ENCODE measurements around the gene CCDC88C. TPM values are rescaled to one million over a fixed set of nuclear protein-coding genes. Genes with fewer than 3 reads are reported as not detected.
A peak's percentile ranks its signal among the peaks of the same experiment; 100 is the strongest.

Gene CCDC88C
- total RNA-seq, 3 donors from 2014 or later = 50.3 to 60.2 (median 58.2) TPM

- peak overlapping the region; percentile 4 for H3K4me3 Mint-ChIP-seq
- peaks cover 96% of the 10 kb centered on the region for H3K4me1 Mint-ChIP-seq (ENCODE audit: low read depth)
- ATAC-seq (no peak), DNase-seq (no peak)
- H3K27me3 Mint-ChIP-seq (ENCODE audit: low read depth) = no peaks in the 10 kb centered on the region
- H3K9me3 Mint-ChIP-seq = no peaks in the 10 kb centered on the region
- H3K36me3 Mint-ChIP-seq (ENCODE audit: insufficient read depth) = peaks cover 13% of the 10 kb centered on the region
These were observed 35.6 kb downstream of the CCDC88C start for GRCh38 chr14:91381801-91382670.

- ATAC-seq = no peak
These were observed 36.8 kb downstream of the CCDC88C start for GRCh38 chr14:91380610-91381371.

GRCh38 chr14:91380123-91380522 lies 37.5 kb downstream of the CCDC88C start:
- ATAC-seq = no peak
- no peak overlapping the region for H3K4me3 Mint-ChIP-seq
- peaks cover 98% of the 10 kb centered on the region for H3K4me1 Mint-ChIP-seq (ENCODE audit: low read depth)
- no peak for DNase-seq
- peaks cover 14% of the 10 kb centered on the region for H3K36me3 Mint-ChIP-seq (ENCODE audit: insufficient read depth)
- H3K27me3 Mint-ChIP-seq (ENCODE audit: low read depth) = no peaks in the 10 kb centered on the region
- no peaks in the 10 kb centered on the region for H3K9me3 Mint-ChIP-seq

More at GRCh38 chr14:91380610-91381371, 36.8 kb downstream of the CCDC88C start:
- Mint-ChIP-seq H3K9me3 (no peaks in the 10 kb centered on the region), H3K36me3 (ENCODE audit: insufficient read depth) (peaks cover 13% of the 10 kb centered on the region), H3K4me3 (no peak overlapping the region), H3K4me1 (ENCODE audit: low read depth) (peaks cover 96% of the 10 kb centered on the region), H3K27me3 (ENCODE audit: low read depth) (no peaks in the 10 kb centered on the region)
- no peak for DNase-seq

- DNase-seq (no peak), ATAC-seq (no peak)
- Mint-ChIP-seq H3K4me1 (ENCODE audit: low read depth) (peaks cover 98% of the 10 kb centered on the region), H3K4me3 (no peak overlapping the region), H3K9me3 (no peaks in the 10 kb centered on the region), H3K27me3 (ENCODE audit: low read depth) (no peaks in the 10 kb centered on the region), H3K36me3 (ENCODE audit: insufficient read depth) (peaks cover 16% of the 10 kb centered on the region)
These were observed 38.1 kb downstream of the CCDC88C start for GRCh38 chr14:91379579-91379932.

GRCh38 chr14:91378930-91379578 lies 38.6 kb downstream of the CCDC88C start:
- Mint-ChIP-seq H3K4me3 (no peak overlapping the region), H3K4me1 (ENCODE audit: low read depth) (peaks cover 99% of the 10 kb centered on the region), H3K9me3 (no peaks in the 10 kb centered on the region), H3K27me3 (ENCODE audit: low read depth) (no peaks in the 10 kb centered on the region), H3K36me3 (ENCODE audit: insufficient read depth) (peaks cover 18% of the 10 kb centered on the region)
- ATAC-seq = no peak
- no peak for DNase-seq

- DNase-seq (peak; percentile 34), ATAC-seq (peak; percentile 69 to 73)
- H3K27me3 Mint-ChIP-seq (ENCODE audit: low read depth) = no peaks in the 10 kb centered on the region
- peaks cover 99% of the 10 kb centered on the region for H3K4me1 Mint-ChIP-seq (ENCODE audit: low read depth)
- peaks cover 19% of the 10 kb centered on the region for H3K36me3 Mint-ChIP-seq (ENCODE audit: insufficient read depth)
- no peaks in the 10 kb centered on the region for H3K9me3 Mint-ChIP-seq
- H3K4me3 Mint-ChIP-seq = peak overlapping the region; percentile 17
These were observed 39.6 kb downstream of the CCDC88C start for GRCh38 chr14:91377700-91378652.

- Mint-ChIP-seq H3K4me3 (peak overlapping the region; percentile 70), H3K9me3 (no peaks in the 10 kb centered on the region), H3K27me3 (ENCODE audit: low read depth) (no peaks in the 10 kb centered on the region), H3K4me1 (ENCODE audit: low read depth) (peaks cover 99% of the 10 kb centered on the region), H3K36me3 (ENCODE audit: insufficient read depth) (peaks cover 16% of the 10 kb centered on the region)
- DNase-seq = no peak
- no peak for ATAC-seq
These were observed 40.8 kb downstream of the CCDC88C start for GRCh38 chr14:91376547-91377477.

GRCh38 chr14:91375720-91376452 lies 41.7 kb downstream of the CCDC88C start:
- ATAC-seq (no peak), DNase-seq (no peak)
- no peaks in the 10 kb centered on the region for H3K27me3 Mint-ChIP-seq (ENCODE audit: low read depth)
- peak overlapping the region; percentile 70 for H3K4me3 Mint-ChIP-seq
- peaks cover 99% of the 10 kb centered on the region for H3K4me1 Mint-ChIP-seq (ENCODE audit: low read depth)
- H3K36me3 Mint-ChIP-seq (ENCODE audit: insufficient read depth) = peaks cover 12% of the 10 kb centered on the region
- H3K9me3 Mint-ChIP-seq = no peaks in the 10 kb centered on the region

GRCh38 chr14:91374879-91375702 lies 42.5 kb downstream of the CCDC88C start:
- peaks cover 12% of the 10 kb centered on the region for H3K36me3 Mint-ChIP-seq (ENCODE audit: insufficient read depth)
- DNase-seq (no peak), ATAC-seq (no peak)
- peaks cover 99% of the 10 kb centered on the region for H3K4me1 Mint-ChIP-seq (ENCODE audit: low read depth)
- no peaks in the 10 kb centered on the region for H3K27me3 Mint-ChIP-seq (ENCODE audit: low read depth)
- H3K9me3 Mint-ChIP-seq = no peaks in the 10 kb centered on the region
- peak overlapping the region; percentile 70 for H3K4me3 Mint-ChIP-seq

- ATAC-seq (no peak), DNase-seq (no peak)
- peaks cover 12% of the 10 kb centered on the region for H3K36me3 Mint-ChIP-seq (ENCODE audit: insufficient read depth)
- H3K27me3 Mint-ChIP-seq (ENCODE audit: low read depth) = no peaks in the 10 kb centered on the region
- H3K9me3 Mint-ChIP-seq = no peaks in the 10 kb centered on the region
- peak overlapping the region; percentile 70 for H3K4me3 Mint-ChIP-seq
- peaks cover 99% of the 10 kb centered on the region for H3K4me1 Mint-ChIP-seq (ENCODE audit: low read depth)
These were observed 43.2 kb downstream of the CCDC88C start for GRCh38 chr14:91374287-91374878.

GRCh38 chr14:91373591-91374254 lies 43.9 kb downstream of the CCDC88C start:
- peaks cover 11% of the 10 kb centered on the region for H3K36me3 Mint-ChIP-seq (ENCODE audit: insufficient read depth)
- H3K4me1 Mint-ChIP-seq (ENCODE audit: low read depth) = peaks cover 99% of the 10 kb centered on the region
- DNase-seq = peak; percentile 54
- H3K4me3 Mint-ChIP-seq = peak overlapping the region; percentile 70
- H3K27me3 Mint-ChIP-seq (ENCODE audit: low read depth) = no peaks in the 10 kb centered on the region
- ATAC-seq = peak; percentile 65 to 72
- no peaks in the 10 kb centered on the region for H3K9me3 Mint-ChIP-seq
